HepG2 (cell line): ENCODE data around the gene ZNF507. TPM values are rescaled to one million over a fixed set of nuclear protein-coding genes. Genes with fewer than 3 reads are reported as not detected.

Experiments
- CENPX ChIP-seq: sonication (generic); formaldehyde crosslinking; IDR thresholded peaks from 2 replicates; pipeline ENCODE4 v1.9.0; 2021; ENCODE audit warnings: mild to moderate bottlenecking, missing genetic modification reagents, moderate library complexity
- HNF4A ChIP-seq: sonication (generic); formaldehyde crosslinking; IDR thresholded peaks from 2 replicates; pipeline ENCODE4 v1.4.0; 2020; ENCODE audit warnings: missing genetic modification reagents
- KDM2A ChIP-seq: sonication (generic); formaldehyde crosslinking; IDR thresholded peaks from 2 replicates; pipeline ENCODE4 v1.4.0; 2020; ENCODE audit warnings: low read depth, missing genetic modification reagents, borderline replicate concordance
- KDM5A ChIP-seq: fragments of 200-600 bp; sonication (generic); IDR thresholded peaks from 2 replicates; pipeline ENCODE4 v1.7.0; 2018; ENCODE audit warnings: antibody characterized with exemption, mild to moderate bottlenecking, low read length, borderline replicate concordance
- MXI1 ChIP-seq: IDR thresholded peaks from 3 replicates; pipeline ENCODE4 v1.6.1; 2012; ENCODE audit warnings: low read depth, low read length, inconsistent platforms, borderline replicate concordance
- ZMAT3 ChIP-seq: sonication (generic); formaldehyde crosslinking; conservative IDR thresholded peaks from 2 replicates; pipeline ENCODE4 v1.7.0; 2021; ENCODE audit warnings: missing genetic modification reagents
- ZNF121 ChIP-seq: sonication (generic); formaldehyde crosslinking; IDR thresholded peaks from 2 replicates; pipeline ENCODE4 v1.5.0; 2020; ENCODE audit warnings: mild to moderate bottlenecking, missing genetic modification reagents
- ZNF460 ChIP-seq: sonication (generic); formaldehyde crosslinking; IDR thresholded peaks from 2 replicates; pipeline ENCODE4 v1.5.1; 2020; ENCODE audit warnings: missing genetic modification reagents, mild to moderate bottlenecking, borderline replicate concordance
- ZNF672 ChIP-seq: sonication (generic); formaldehyde crosslinking; IDR thresholded peaks from 2 replicates; pipeline ENCODE4 v1.8.1; 2022; ENCODE audit warnings: missing genetic modification reagents
- polyA plus RNA-seq, 8 experiments: library from polyadenylated mRNA; depleted of rRNA in 3 of 8; stranded (reverse) in 7 of 8; unstranded in 1 of 8; fragments of >200 nt; fragmentation: Illumina TruSeq in 4 of 8; extraction: Trizol in 4 of 8; gene quantifications; 2 replicates each; pipeline versions ENCODE4 v1.2.1 to v1.2.3, GENCODE V29; 2011 to 2016; ENCODE audit warnings: low read depth in 4 of 8, missing spikeins in 1 of 8, mixed read lengths in 1 of 8; ENCODE audit not compliant: insufficient read depth in 1 of 8
- total RNA-seq, 5 experiments: library from RNA; depleted of rRNA; stranded (reverse); fragments of >200 nt; fragmentation: Illumina TruSeq; extraction: Trizol; gene quantifications; 2 replicates each; pipeline ENCODE4 v1.2.3, GENCODE V29; 2016; ENCODE audit warnings: low read depth in 1 of 5
- TF ChIP-seq, protein P1 (sequence below), 2 experiments: fragments of 450-650 bp in 1 of 2; sonication (generic) in 1 of 2; formaldehyde crosslinking in 1 of 2; IDR thresholded peaks; 2 replicates each; pipeline versions ENCODE4 v1.6.1 to v1.8.0; 2016 to 2022; ENCODE audit warnings: antibody characterized with exemption in 1 of 2, mild to moderate bottlenecking in 1 of 2, missing genetic modification reagents in 1 of 2
- TF ChIP-seq, protein P2 (sequence below): sonication (generic); formaldehyde crosslinking; IDR thresholded peaks from 2 replicates; pipeline ENCODE4 v1.5.1; 2020; ENCODE audit warnings: missing genetic modification reagents, mild to moderate bottlenecking, borderline replicate concordance
- TF ChIP-seq, protein P3 (sequence below): sonication (generic); formaldehyde crosslinking; IDR thresholded peaks from 2 replicates; pipeline ENCODE4 v1.5.0; 2020; ENCODE audit warnings: missing genetic modification reagents, mild to moderate bottlenecking, borderline replicate concordance
- TF ChIP-seq, protein P4 (sequence below): sonication (generic); formaldehyde crosslinking; IDR thresholded peaks from 2 replicates; pipeline ENCODE4 v1.4.0; 2020; ENCODE audit warnings: missing genetic modification reagents, mild to moderate bottlenecking, borderline replicate concordance

ZNF507 gene
- total and polyA plus RNA-seq, 2 of the 13 experiments (the other 11 are each of a cell fraction or from before 2014, with no cell fraction given), result 7.3 to 10.9 TPM

DNA sequence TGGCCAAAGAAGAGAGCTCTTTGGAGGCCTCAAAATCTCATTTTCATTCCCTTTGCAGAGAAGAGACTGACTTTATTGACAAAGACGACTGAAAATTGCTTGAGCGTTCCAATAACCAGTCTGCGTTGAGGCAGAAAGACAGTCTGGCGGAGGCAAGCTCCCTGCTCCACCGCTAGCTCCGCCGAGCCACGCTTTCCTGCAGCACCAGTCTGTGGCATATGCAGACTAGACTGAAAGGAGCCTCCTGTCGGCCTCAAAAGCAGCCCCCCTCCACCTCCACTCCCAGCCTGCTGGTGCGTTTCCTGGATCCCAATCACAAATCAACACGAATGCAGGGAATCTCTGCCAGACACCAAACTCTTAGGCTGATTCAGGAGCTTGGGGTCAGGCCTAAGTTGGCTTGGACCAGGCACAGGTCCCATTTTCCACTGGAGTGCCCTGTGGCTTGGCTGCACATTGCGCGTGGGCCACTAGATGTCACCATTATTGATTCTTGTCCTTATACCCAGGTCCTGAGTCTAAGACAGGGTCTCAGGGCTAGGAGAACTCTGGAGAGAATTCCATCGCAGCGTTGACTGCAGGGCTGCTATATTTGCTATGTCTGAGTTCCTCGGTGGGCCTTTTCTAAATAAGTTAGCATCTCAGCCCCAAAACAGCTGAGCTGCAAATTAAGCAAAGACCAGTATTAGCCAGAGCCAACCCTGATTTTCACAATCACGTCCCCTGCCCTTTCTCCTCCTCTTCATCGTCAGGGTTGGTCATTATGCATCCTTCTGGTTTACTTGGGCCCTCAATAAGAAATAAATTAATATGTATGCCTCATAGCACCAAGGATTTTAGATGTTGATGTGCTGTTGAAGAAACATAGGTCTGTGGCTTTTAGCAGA lies 5.2 kb upstream of the ZNF507 start (continued):
- TF ChIP-seq, protein P1, sequence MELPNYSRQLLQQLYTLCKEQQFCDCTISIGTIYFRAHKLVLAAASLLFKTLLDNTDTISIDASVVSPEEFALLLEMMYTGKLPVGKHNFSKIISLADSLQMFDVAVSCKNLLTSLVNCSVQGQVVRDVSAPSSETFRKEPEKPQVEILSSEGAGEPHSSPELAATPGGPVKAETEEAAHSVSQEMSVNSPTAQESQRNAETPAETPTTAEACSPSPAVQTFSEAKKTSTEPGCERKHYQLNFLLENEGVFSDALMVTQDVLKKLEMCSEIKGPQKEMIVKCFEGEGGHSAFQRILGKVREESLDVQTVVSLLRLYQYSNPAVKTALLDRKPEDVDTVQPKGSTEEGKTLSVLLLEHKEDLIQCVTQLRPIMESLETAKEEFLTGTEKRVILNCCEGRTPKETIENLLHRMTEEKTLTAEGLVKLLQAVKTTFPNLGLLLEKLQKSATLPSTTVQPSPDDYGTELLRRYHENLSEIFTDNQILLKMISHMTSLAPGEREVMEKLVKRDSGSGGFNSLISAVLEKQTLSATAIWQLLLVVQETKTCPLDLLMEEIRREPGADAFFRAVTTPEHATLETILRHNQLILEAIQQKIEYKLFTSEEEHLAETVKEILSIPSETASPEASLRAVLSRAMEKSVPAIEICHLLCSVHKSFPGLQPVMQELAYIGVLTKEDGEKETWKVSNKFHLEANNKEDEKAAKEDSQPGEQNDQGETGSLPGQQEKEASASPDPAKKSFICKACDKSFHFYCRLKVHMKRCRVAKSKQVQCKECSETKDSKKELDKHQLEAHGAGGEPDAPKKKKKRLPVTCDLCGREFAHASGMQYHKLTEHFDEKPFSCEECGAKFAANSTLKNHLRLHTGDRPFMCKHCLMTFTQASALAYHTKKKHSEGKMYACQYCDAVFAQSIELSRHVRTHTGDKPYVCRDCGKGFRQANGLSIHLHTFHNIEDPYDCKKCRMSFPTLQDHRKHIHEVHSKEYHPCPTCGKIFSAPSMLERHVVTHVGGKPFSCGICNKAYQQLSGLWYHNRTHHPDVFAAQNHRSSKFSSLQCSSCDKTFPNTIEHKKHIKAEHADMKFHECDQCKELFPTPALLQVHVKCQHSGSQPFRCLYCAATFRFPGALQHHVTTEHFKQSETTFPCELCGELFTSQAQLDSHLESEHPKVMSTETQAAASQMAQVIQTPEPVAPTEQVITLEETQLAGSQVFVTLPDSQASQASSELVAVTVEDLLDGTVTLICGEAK (IDR thresholded peaks at IDR 0.05), result no peak
- TF ChIP-seq, protein P1 (CRISPR knock-in tag; IDR thresholded peaks at IDR 0.05), result no peak
- TF ChIP-seq KDM2A (0 out of 2 replicates have a peak, but pooled peaks have one; percentile 13), ZNF460 (CRISPR knock-in tag) (no peak), MXI1 (no peak), HNF4A (CRISPR knock-in tag) (no peak), ZNF121 (no peak), ZNF672 (CRISPR knock-in tag) (no peak), ZMAT3 (CRISPR knock-in tag) (no peak), KDM5A (no peak), CENPX (no peak)
- TF ChIP-seq, protein P2, sequence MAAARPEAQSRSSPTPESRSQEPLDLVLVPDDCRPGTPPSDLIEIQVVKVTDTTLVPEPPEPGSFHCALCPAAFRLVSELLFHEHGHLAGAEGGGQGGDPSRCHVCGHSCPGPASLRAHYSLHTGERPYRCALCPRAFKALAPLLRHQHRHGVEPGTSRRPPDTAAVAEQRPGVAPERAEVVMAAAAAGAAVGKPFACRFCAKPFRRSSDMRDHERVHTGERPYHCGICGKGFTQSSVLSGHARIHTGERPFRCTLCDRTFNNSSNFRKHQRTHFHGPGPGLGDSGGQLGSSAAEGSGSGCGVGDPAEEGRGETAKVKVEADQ, result no peak
- TF ChIP-seq, protein P3, sequence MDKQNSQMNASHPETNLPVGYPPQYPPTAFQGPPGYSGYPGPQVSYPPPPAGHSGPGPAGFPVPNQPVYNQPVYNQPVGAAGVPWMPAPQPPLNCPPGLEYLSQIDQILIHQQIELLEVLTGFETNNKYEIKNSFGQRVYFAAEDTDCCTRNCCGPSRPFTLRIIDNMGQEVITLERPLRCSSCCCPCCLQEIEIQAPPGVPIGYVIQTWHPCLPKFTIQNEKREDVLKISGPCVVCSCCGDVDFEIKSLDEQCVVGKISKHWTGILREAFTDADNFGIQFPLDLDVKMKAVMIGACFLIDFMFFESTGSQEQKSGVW (CRISPR knock-in tag), result no peak
- TF ChIP-seq, protein P4, sequence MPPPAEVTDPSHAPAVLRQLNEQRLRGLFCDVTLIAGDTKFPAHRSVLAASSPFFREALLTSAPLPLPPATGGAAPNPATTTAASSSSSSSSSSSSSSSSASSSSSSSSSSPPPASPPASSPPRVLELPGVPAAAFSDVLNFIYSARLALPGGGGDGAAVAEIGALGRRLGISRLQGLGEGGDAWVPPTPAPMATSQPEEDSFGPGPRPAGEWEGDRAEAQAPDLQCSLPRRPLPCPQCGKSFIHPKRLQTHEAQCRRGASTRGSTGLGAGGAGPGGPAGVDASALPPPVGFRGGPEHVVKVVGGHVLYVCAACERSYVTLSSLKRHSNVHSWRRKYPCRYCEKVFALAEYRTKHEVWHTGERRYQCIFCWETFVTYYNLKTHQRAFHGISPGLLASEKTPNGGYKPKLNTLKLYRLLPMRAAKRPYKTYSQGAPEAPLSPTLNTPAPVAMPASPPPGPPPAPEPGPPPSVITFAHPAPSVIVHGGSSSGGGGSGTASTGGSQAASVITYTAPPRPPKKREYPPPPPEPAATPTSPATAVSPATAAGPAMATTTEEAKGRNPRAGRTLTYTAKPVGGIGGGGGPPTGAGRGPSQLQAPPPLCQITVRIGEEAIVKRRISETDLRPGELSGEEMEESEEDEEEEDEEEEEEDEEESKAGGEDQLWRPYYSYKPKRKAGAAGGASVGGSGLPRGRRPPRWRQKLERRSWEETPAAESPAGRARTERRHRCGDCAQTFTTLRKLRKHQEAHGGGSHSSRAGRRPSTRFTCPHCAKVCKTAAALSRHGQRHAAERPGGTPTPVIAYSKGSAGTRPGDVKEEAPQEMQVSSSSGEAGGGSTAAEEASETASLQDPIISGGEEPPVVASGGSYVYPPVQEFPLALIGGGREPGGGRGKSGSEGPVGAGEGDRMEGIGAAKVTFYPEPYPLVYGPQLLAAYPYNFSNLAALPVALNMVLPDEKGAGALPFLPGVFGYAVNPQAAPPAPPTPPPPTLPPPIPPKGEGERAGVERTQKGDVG (CRISPR knock-in tag), result no peak
